Ishikawa (cell line): ENCODE data around the gene UBIAD1.

Experiments used
- CEBPB ChIP-seq: IDR thresholded peaks from 2 replicates; pipeline ENCODE4 v1.6.1; 2012
- CREB1 ChIP-seq: IDR thresholded peaks from 2 replicates; pipeline ENCODE4 v1.6.1; 2012; ENCODE audit warnings: low read depth
- EGR1 ChIP-seq: IDR thresholded peaks from 2 replicates; pipeline ENCODE4 v1.6.1; 2012
- EP300 ChIP-seq: IDR thresholded peaks from 2 replicates; pipeline ENCODE4 v1.6.1; 2012; ENCODE audit warnings: borderline replicate concordance
- FOXM1 ChIP-seq: IDR thresholded peaks from 2 replicates; pipeline ENCODE4 v1.6.1; 2012; ENCODE audit warnings: low read depth, borderline replicate concordance
- MAX ChIP-seq: IDR thresholded peaks from 2 replicates; pipeline ENCODE4 v1.6.1; 2012
- NFIC ChIP-seq: IDR thresholded peaks from 2 replicates; pipeline ENCODE4 v1.6.1; 2012
- RAD21 ChIP-seq: IDR thresholded peaks from 2 replicates; pipeline ENCODE4 v1.6.1; 2012; ENCODE audit warnings: low read depth
- REST ChIP-seq: IDR thresholded peaks from 2 replicates; pipeline ENCODE4 v1.6.1; 2012; ENCODE audit warnings: low read depth, mild to moderate bottlenecking
- TAF1 ChIP-seq: IDR thresholded peaks from 2 replicates; pipeline ENCODE4 v1.6.1; 2012; ENCODE audit warnings: low read depth, mild to moderate bottlenecking
- TCF12 ChIP-seq: IDR thresholded peaks from 2 replicates; pipeline ENCODE4 v1.6.1; 2012; ENCODE audit warnings: low read depth
- TEAD4 ChIP-seq: IDR thresholded peaks from 2 replicates; pipeline ENCODE4 v1.6.1; 2012
- USF1 ChIP-seq: IDR thresholded peaks from 2 replicates; pipeline ENCODE4 v1.6.1; 2012
- YY1 ChIP-seq: IDR thresholded peaks from 2 replicates; pipeline ENCODE4 v1.6.1; 2012; ENCODE audit warnings: low read depth
- ZBTB7A ChIP-seq: IDR thresholded peaks from 2 replicates; pipeline ENCODE4 v1.6.1; 2012; ENCODE audit warnings: low read depth

The UBIAD1 gene

GRCh38 chr1:11335417-11336056, 62.5 kb downstream of the UBIAD1 start:
- TF ChIP-seq MAX = no peak
- TF ChIP-seq TEAD4 = no peak
- no peak for TF ChIP-seq EGR1
- no peak for TF ChIP-seq CREB1
- no peak for TF ChIP-seq EP300
- no peak for TF ChIP-seq TAF1
- TF ChIP-seq RAD21 = no peak
- no peak for TF ChIP-seq CEBPB
- TF ChIP-seq FOXM1 = no peak
- no peak for TF ChIP-seq ZBTB7A
- no peak for TF ChIP-seq TCF12
- TF ChIP-seq REST = no peak
- TF ChIP-seq YY1 = no peak
- no peak for TF ChIP-seq USF1
- no peak for TF ChIP-seq NFIC

- TF ChIP-seq EGR1 (no peak), RAD21 (peak; percentile 55)
Measured at GRCh38 chr1:11337580-11338073, 64.6 kb downstream of the UBIAD1 start.
